ENCODE measurements around the gene LARGE1. TPM values are rescaled to one million over a fixed set of nuclear protein-coding genes. Genes with fewer than 3 reads are reported as not detected.

LARGE1 gene
- total RNA-seq, 1 donor, result 15.0 TPM

DNA sequence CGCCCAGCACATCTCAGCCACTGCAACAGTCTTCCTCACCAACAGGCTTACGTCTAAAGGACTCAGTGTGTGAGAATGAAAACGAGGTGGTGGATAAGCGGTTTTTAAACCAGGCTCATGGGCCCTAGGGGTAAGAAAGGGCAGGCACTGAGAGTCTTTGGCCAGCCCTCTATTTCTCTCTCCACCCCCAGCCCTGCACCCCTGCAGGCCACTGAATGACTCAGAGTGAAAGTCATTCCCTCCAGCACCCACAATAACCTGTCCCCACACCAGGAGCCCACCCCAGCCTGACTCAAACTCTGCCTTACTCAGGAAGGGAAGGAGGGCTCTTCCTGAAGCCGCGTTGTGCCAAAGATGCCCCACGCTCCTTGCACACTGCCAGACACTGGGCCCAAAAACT lies 72.0 kb downstream of the LARGE1 start:
- H3K4me3 ChIP-seq (ENCODE audit: low read depth, low read length), result no peak overlapping the region
- TF ChIP-seq, protein P1, sequence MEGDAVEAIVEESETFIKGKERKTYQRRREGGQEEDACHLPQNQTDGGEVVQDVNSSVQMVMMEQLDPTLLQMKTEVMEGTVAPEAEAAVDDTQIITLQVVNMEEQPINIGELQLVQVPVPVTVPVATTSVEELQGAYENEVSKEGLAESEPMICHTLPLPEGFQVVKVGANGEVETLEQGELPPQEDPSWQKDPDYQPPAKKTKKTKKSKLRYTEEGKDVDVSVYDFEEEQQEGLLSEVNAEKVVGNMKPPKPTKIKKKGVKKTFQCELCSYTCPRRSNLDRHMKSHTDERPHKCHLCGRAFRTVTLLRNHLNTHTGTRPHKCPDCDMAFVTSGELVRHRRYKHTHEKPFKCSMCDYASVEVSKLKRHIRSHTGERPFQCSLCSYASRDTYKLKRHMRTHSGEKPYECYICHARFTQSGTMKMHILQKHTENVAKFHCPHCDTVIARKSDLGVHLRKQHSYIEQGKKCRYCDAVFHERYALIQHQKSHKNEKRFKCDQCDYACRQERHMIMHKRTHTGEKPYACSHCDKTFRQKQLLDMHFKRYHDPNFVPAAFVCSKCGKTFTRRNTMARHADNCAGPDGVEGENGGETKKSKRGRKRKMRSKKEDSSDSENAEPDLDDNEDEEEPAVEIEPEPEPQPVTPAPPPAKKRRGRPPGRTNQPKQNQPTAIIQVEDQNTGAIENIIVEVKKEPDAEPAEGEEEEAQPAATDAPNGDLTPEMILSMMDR (IDR thresholded peaks at IDR 0.05; ENCODE audit: insufficient read depth, low read length), result no peak
- no peak for DNase-seq (ENCODE audit: low read depth)

DNA sequence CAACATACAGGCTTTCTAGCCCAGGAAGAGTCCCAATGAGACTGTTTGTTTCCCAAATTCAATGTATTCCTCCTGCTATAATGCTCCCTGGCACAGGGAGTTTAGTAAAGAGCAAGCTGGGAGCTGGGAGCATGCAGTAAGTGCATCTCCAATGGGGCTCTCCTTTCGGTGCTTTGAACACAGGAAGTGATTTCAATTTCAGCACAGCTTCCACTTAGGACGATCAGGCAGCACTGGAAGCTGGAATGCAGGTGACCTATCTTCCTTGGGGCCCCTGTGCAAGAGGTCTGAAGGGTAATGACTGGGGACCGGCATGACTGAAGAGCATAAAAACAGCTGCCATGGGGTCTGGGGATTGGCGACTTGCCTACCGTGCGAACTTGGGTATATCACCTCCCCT lies 76.0 kb downstream of the LARGE1 start:
- H3K4me3 ChIP-seq (ENCODE audit: low read depth, low read length), result no peak overlapping the region
- TF ChIP-seq, protein P1 (IDR thresholded peaks at IDR 0.05; ENCODE audit: insufficient read depth, low read length), result no peak
- DNase-seq (ENCODE audit: low read depth), result no peak

DNA sequence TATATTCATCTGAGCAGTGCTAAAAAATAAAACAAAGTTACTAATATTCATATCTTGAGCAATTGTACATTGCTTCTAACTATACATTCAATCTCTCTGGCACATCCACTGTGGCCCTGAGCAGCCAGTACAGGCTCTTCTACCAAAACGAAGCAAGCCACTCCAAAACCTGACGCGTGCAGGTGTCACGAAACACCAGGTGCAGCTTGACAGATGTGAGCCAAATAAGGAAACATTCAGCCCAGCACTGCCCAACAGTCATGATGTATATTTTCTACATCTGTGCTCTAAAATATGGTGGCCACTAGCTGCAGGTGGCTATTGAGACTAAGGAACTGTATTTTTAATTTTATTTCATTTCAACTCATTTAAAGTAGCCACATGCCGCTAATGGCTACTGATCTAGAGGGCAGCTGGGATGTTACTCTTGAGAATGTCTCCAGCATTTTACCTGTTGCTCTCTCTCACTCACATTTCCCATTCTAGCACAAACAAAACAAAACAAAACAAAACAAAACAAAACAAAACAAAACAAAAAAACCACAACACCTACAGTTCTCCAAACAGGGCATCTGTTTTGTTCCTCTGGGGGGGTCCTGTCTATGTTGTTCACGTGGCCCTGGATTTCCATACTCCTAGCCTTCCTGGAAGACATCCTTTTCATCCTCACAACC lies 77.7 kb downstream of the LARGE1 start:
- no peak for DNase-seq (ENCODE audit: low read depth)
- no peak overlapping the region for H3K4me3 ChIP-seq (ENCODE audit: low read depth, low read length)
- TF ChIP-seq, protein P1 (IDR thresholded peaks at IDR 0.05; ENCODE audit: insufficient read depth, low read length), result no peak

DNA sequence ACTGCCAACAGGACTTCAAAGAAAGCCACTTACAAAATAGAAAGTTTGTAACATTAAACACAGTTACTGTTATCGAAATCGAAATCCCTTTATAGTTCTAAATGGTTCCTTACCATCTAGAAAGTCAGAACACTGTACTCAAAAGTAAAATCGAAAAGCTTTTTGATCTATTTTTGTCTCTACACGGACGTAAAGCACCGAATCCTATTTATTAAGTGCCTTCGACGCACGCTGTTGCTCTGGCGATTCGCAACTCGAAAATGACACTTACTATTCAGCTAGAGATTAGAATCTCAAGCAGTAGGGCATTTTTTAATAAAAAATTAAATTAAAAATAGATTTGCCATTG lies 78.3 kb downstream of the LARGE1 start:
- TF ChIP-seq, protein P1 (IDR thresholded peaks at IDR 0.05; ENCODE audit: insufficient read depth, low read length), result no peak
- DNase-seq (ENCODE audit: low read depth), result no peak
- no peak overlapping the region for H3K4me3 ChIP-seq (ENCODE audit: low read depth, low read length)

DNA sequence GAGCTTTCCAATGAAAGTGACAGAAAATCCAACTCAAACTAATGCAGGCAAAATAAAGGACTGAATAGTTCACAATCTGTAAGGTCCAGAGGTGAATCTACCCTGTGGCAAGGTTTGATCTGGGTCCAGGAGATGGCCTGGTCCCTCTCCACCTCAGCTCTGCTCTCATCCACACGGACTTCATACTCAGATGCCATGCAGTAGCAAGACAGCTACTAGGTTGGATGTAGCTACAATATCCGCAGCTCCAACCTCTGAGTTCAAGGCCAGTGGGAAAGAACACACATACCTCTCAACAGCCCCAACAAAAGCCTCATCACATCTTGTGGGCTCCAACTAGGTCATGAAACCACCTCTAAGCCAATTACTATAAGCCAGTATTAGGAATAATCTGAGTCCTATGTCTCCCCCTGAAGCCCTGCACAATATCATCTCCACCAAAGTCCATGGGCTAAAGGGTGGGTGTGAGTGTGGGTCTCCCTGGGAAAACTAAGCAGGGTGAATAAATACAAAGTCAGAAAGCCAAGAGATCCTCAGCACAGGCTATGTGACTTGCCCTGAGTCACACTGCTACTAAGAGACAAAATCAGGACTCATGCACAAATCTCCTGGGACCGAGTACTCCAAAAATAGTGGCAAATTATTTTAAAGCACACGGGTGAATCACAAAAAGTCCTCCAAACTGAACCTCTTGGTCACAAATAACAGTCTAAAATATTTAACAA lies 78.8 kb downstream of the LARGE1 start:
- peak; percentile 16 for DNase-seq (ENCODE audit: low read depth)
- TF ChIP-seq, protein P1 (IDR thresholded peaks at IDR 0.05; ENCODE audit: insufficient read depth, low read length), result no peak
- no peak overlapping the region for H3K4me3 ChIP-seq (ENCODE audit: low read depth, low read length)

DNA sequence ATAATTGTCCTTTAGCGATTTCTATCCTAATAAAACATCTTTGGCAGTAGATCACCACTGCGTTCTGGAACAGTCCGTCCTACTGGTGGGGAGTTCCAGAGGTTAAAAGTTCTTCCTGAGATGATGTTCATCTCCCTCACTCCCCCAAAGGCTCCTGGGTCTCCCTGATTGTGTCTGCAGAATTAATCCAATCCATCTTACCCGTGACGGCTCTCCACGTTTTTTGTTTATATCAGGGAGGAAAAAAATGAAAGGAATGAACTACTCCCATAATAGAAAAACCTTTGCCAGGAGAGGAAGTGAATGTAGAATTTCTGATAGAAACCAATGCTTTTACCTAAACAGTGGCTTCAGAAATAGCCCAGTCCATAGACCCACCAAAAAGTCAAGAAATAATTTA lies 81.6 kb downstream of the LARGE1 start:
- TF ChIP-seq, protein P1 (IDR thresholded peaks at IDR 0.05; ENCODE audit: insufficient read depth, low read length), result no peak
- DNase-seq (ENCODE audit: low read depth), result peak; percentile 56
- no peak overlapping the region for H3K4me3 ChIP-seq (ENCODE audit: low read depth, low read length)
